GDM1 (cell line): ENCODE data around the gene PLPPR3.

ENCODE experiments used
- DNase-seq: peaks from one replicate; lab custom pipeline; 2025; lab: John Stamatoyannopoulos, UW

PLPPR3 gene

GRCh38 chr19:821825-822503 lies at the start of gene PLPPR3:
Gene PLPPR3 (minus strand): TSS chr19:821955. CDS start chr19:821559, 396 bp downstream.
- DNase-seq = no peak

GRCh38 chr19:870963-871401 lies 49.2 kb upstream of the PLPPR3 start:
- DNase-seq = no peak

- DNase-seq = no peak
Observed at GRCh38 chr19:870314-870713, 48.6 kb upstream of the PLPPR3 start.

GRCh38 chr19:869245-870177 lies 47.8 kb upstream of the PLPPR3 start:
- no peak for DNase-seq

GRCh38 chr19:868458-869244 lies 46.9 kb upstream of the PLPPR3 start:
- no peak for DNase-seq

GRCh38 chr19:867855-868457 lies 46.2 kb upstream of the PLPPR3 start:
- no peak for DNase-seq

GRCh38 chr19:867301-867793 lies 45.6 kb upstream of the PLPPR3 start:
- no peak for DNase-seq

- no peak for DNase-seq
Observed at GRCh38 chr19:866769-867300, 45.1 kb upstream of the PLPPR3 start.

GRCh38 chr19:863315-863620 lies 41.5 kb upstream of the PLPPR3 start:
- no peak for DNase-seq

- DNase-seq = no peak
Observed at GRCh38 chr19:862581-863314, 41.0 kb upstream of the PLPPR3 start.

GRCh38 chr19:861756-862580 lies 40.2 kb upstream of the PLPPR3 start:
- peak; percentile 80 for DNase-seq

- DNase-seq = no peak
Observed at GRCh38 chr19:861141-861755, 39.5 kb upstream of the PLPPR3 start.

GRCh38 chr19:858868-859843 lies 37.4 kb upstream of the PLPPR3 start, which contains the start of gene CFD:
Gene CFD (plus strand): TSS chr19:859664. CDS start chr19:859690, 26 bp downstream.
- no peak for DNase-seq

GRCh38 chr19:858284-858683 lies 36.5 kb upstream of the PLPPR3 start:
- no peak for DNase-seq

GRCh38 chr19:855566-856120 lies 33.9 kb upstream of the PLPPR3 start:
- no peak for DNase-seq

GRCh38 chr19:855142-855541 lies 33.4 kb upstream of the PLPPR3 start:
- no peak for DNase-seq

- DNase-seq = no peak
Observed at GRCh38 chr19:854549-854948, 32.8 kb upstream of the PLPPR3 start.
